Endodermal cell (in vitro differentiated cells): ENCODE results near the gene NETO1. TPM values are rescaled to one million over a fixed set of nuclear protein-coding genes. Genes with fewer than 3 reads are reported as not detected.

ENCODE experiments used
- DNase-seq: peaks from one replicate; pipeline ENCODE4 v3.0.0-alpha.2; 2017
- H3K27ac ChIP-seq: 2 replicates; pipeline ENCODE4 v1.5.1; 2013; ENCODE audit warnings: mild to moderate bottlenecking, low read depth, low read length, moderate library complexity
- H3K27me3 ChIP-seq: 2 replicates; pipeline ENCODE4 v1.6.1; 2013; ENCODE audit warnings: mild to moderate bottlenecking, low read length, moderate library complexity; ENCODE audit not compliant: insufficient read depth, control insufficient read depth, poor library complexity, severe bottlenecking
- H3K36me3 ChIP-seq: 2 replicates; pipeline ENCODE4 v1.7.0; 2013; ENCODE audit warnings: mild to moderate bottlenecking, low read length, moderate library complexity; ENCODE audit not compliant: control insufficient read depth, insufficient read depth
- H3K4me1 ChIP-seq: one replicate; pipeline ENCODE4 v1.7.0; 2013; ENCODE audit warnings: low read length; ENCODE audit not compliant: control insufficient read depth, insufficient read depth
- H3K4me3 ChIP-seq: 2 replicates; pipeline ENCODE4 v1.5.1; 2013; ENCODE audit warnings: mild to moderate bottlenecking, low read length, moderate library complexity
- H3K9ac ChIP-seq: 2 replicates; pipeline ENCODE4 v1.6.1; 2013; ENCODE audit warnings: mild to moderate bottlenecking, low read length, moderate library complexity; ENCODE audit not compliant: poor library complexity, severe bottlenecking; ENCODE audit errors: extremely low read depth
- H3K9me3 ChIP-seq: 2 replicates; pipeline ENCODE4 v1.6.1; 2013; ENCODE audit warnings: mild to moderate bottlenecking, low read length, moderate library complexity; ENCODE audit not compliant: control insufficient read depth
- H3K27ac Mint-ChIP-seq: 2 replicates; pipeline ENCODE4 v1.8.0; 2020; ENCODE audit warnings: mixed read lengths
- H3K27me3 Mint-ChIP-seq: 2 replicates; pipeline ENCODE4 v1.8.0; 2021; ENCODE audit warnings: mild to moderate bottlenecking, mixed read lengths; ENCODE audit not compliant: insufficient read depth
- H3K36me3 Mint-ChIP-seq: 2 replicates; pipeline ENCODE4 v1.8.0; 2020; ENCODE audit warnings: low read depth, mixed read lengths
- H3K4me1 Mint-ChIP-seq: 2 replicates; pipeline ENCODE4 v1.8.0; 2020; ENCODE audit warnings: mixed read lengths
- H3K4me3 Mint-ChIP-seq: 2 replicates; pipeline ENCODE4 v1.8.0; 2020; ENCODE audit warnings: mild to moderate bottlenecking, moderate library complexity, mixed read lengths
- H3K9me3 Mint-ChIP-seq: 2 replicates; pipeline ENCODE4 v1.8.0; 2020; ENCODE audit warnings: mild to moderate bottlenecking, mixed read lengths
- WGBS, 2 experiments: methylation state at CpG; one replicate each; pipeline versions ENCODE4 v1.1.5 to v1.1.7; 2013; ENCODE audit warnings: missing lambda C conversion rate in 2 of 2, mixed read lengths in 1 of 2; ENCODE audit not compliant: insufficient coverage in 1 of 2, insufficient read length in 1 of 2; 5-methylcytosine and 5-hydroxymethylcytosine counted together
- total RNA-seq, 2 donors: library from RNA; stranded (reverse); fragmentation: NEBNext Ultra II Directional in 1 of 2; extraction: Animal tissue kit (Norgen Biotek cat#: 25700) in 1 of 2; gene quantifications; 2 replicates in 1 of 2; 3 replicates in 1 of 2; pipeline ENCODE4 v1.2.1, GENCODE V29; 2021
- TF ChIP-seq, protein P1 (sequence below): fragments of 200-600 bp; sonication (generic); conservative IDR thresholded peaks from 2 replicates; pipeline ENCODE4 v1.5.0; 2021; ENCODE audit warnings: antibody characterized with exemption, mild to moderate bottlenecking

The NETO1 gene
- total RNA-seq, 2 donors from 2014 or later, result 4.2 to 6.5 TPM

- Histone ChIP-seq H3K27ac (no peak overlapping the region), H3K27me3 (no peaks in the 10 kb centered on the region), H3K9me3 (no peaks in the 10 kb centered on the region), H3K4me1 (no peaks in the 10 kb centered on the region), H3K4me3 (no peak overlapping the region), H3K9ac (no peak overlapping the region), H3K36me3 (no peaks in the 10 kb centered on the region)
- Mint-ChIP-seq H3K9me3 (peaks cover 2% of the 10 kb centered on the region), H3K36me3 (no peaks in the 10 kb centered on the region), H3K27me3 (no peaks in the 10 kb centered on the region), H3K4me1 (no peaks in the 10 kb centered on the region), H3K4me3 (no peak overlapping the region), H3K27ac (no peak overlapping the region)
- 94% methylated on average over 1 of the region's 1 CpG; no CpG with 5 or more reads in 1 of the 2 experiments for WGBS, 2 experiments
- DNase-seq, result no peak
- TF ChIP-seq, protein P1, sequence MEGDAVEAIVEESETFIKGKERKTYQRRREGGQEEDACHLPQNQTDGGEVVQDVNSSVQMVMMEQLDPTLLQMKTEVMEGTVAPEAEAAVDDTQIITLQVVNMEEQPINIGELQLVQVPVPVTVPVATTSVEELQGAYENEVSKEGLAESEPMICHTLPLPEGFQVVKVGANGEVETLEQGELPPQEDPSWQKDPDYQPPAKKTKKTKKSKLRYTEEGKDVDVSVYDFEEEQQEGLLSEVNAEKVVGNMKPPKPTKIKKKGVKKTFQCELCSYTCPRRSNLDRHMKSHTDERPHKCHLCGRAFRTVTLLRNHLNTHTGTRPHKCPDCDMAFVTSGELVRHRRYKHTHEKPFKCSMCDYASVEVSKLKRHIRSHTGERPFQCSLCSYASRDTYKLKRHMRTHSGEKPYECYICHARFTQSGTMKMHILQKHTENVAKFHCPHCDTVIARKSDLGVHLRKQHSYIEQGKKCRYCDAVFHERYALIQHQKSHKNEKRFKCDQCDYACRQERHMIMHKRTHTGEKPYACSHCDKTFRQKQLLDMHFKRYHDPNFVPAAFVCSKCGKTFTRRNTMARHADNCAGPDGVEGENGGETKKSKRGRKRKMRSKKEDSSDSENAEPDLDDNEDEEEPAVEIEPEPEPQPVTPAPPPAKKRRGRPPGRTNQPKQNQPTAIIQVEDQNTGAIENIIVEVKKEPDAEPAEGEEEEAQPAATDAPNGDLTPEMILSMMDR, result no peak
Measured at GRCh38 chr18:72847771-72848170, 20.0 kb downstream of the NETO1 start.

GRCh38 chr18:72846736-72847533, 20.9 kb downstream of the NETO1 start:
- H3K4me1 Mint-ChIP-seq, result no peaks in the 10 kb centered on the region
- H3K4me3 Mint-ChIP-seq, result no peak overlapping the region
- no peaks in the 10 kb centered on the region for H3K4me1 ChIP-seq
- H3K4me3 ChIP-seq, result no peak overlapping the region
- no peaks in the 10 kb centered on the region for H3K36me3 Mint-ChIP-seq
- TF ChIP-seq, protein P1, result no peak
- H3K27ac Mint-ChIP-seq, result no peak overlapping the region
- H3K9me3 ChIP-seq, result no peaks in the 10 kb centered on the region
- DNase-seq, result no peak
- WGBS, 2 experiments, result 85 to 100% methylated on average over 1 to 7 of the region's 7 CpGs
- peaks cover 2% of the 10 kb centered on the region for H3K9me3 Mint-ChIP-seq
- no peaks in the 10 kb centered on the region for H3K27me3 Mint-ChIP-seq
- H3K27me3 ChIP-seq, result no peaks in the 10 kb centered on the region
- H3K9ac ChIP-seq, result no peak overlapping the region
- H3K36me3 ChIP-seq, result no peaks in the 10 kb centered on the region
- no peak overlapping the region for H3K27ac ChIP-seq

GRCh38 chr18:72843743-72844142, 24.0 kb downstream of the NETO1 start:
- TF ChIP-seq, protein P1, result no peak
- Histone ChIP-seq H3K27me3 (no peaks in the 10 kb centered on the region), H3K4me3 (no peak overlapping the region), H3K9ac (no peak overlapping the region), H3K4me1 (no peaks in the 10 kb centered on the region), H3K9me3 (no peaks in the 10 kb centered on the region), H3K27ac (no peak overlapping the region), H3K36me3 (no peaks in the 10 kb centered on the region)
- WGBS, 2 experiments, result 93 to 98% methylated on average over 7 to 8 of the region's 8 CpGs
- H3K4me1 Mint-ChIP-seq, result peaks cover 20% of the 10 kb centered on the region
- H3K27ac Mint-ChIP-seq, result no peak overlapping the region
- H3K4me3 Mint-ChIP-seq, result no peak overlapping the region
- no peaks in the 10 kb centered on the region for H3K36me3 Mint-ChIP-seq
- no peaks in the 10 kb centered on the region for H3K27me3 Mint-ChIP-seq
- DNase-seq, result no peak
- no peaks in the 10 kb centered on the region for H3K9me3 Mint-ChIP-seq
